Medulla oblongata (tissue), 1 donor: ENCODE data around the gene NUP133.
"Not testable (repeated sequence)": the region's sequence is repeated elsewhere in the genome, so short reads cannot be mapped to it uniquely, and the experiment has no call there.

Source experiments
- DNase-seq: peaks from one replicate; pipeline ENCODE4 v3.0.0-alpha.2; 2015; ENCODE audit errors: extremely low spot score

NUP133 gene

GRCh38 chr1:229509576-229509975 is 1.4 kb upstream of the NUP133 start:
- DNase-seq, result no peak

GRCh38 chr1:229508823-229509337 is 739 bp upstream of the NUP133 start:
- DNase-seq, result no peak

GRCh38 chr1:229507502-229507901 is 639 bp downstream of the NUP133 start:
- DNase-seq, result no peak

GRCh38 chr1:229506633-229507032 is 1.5 kb downstream of the NUP133 start:
- no peak for DNase-seq

GRCh38 chr1:229495782-229496181 is 12.4 kb downstream of the NUP133 start:
- no peak for DNase-seq

GRCh38 chr1:229487181-229487580 is 21.0 kb downstream of the NUP133 start:
- no peak for DNase-seq

- DNase-seq, result no peak
These were observed 22.8 kb downstream of the NUP133 start for GRCh38 chr1:229485318-229485717.

GRCh38 chr1:229482511-229482910 is 25.6 kb downstream of the NUP133 start:
- DNase-seq, result no peak

- no peak for DNase-seq
These were observed 27.6 kb downstream of the NUP133 start for GRCh38 chr1:229480495-229480894.

- no peak for DNase-seq
These were observed 28.3 kb downstream of the NUP133 start for GRCh38 chr1:229479660-229480399.

GRCh38 chr1:229478852-229479251 is 29.3 kb downstream of the NUP133 start:
- DNase-seq, result no peak

GRCh38 chr1:229475859-229476258 is 32.3 kb downstream of the NUP133 start:
- not testable (repeated sequence) for DNase-seq

GRCh38 chr1:229474509-229474908 is 33.6 kb downstream of the NUP133 start:
- DNase-seq, result no peak

GRCh38 chr1:229471175-229471574 is 37.0 kb downstream of the NUP133 start:
- DNase-seq, result no peak

GRCh38 chr1:229470406-229471043 is 37.6 kb downstream of the NUP133 start:
- DNase-seq, result no peak

- DNase-seq, result no peak
These were observed 41.3 kb downstream of the NUP133 start for GRCh38 chr1:229466887-229467286.

GRCh38 chr1:229464672-229465071 is 43.5 kb downstream of the NUP133 start:
- DNase-seq, result no peak

- peak; percentile 50 for DNase-seq
These were observed 47.0 kb downstream of the NUP133 start for GRCh38 chr1:229461032-229461668.

GRCh38 chr1:229459815-229460214 is 48.3 kb downstream of the NUP133 start:
- DNase-seq, result no peak

GRCh38 chr1:229457436-229457835 is 50.7 kb downstream of the NUP133 start:
- no peak for DNase-seq

- DNase-seq, result no peak
These were observed 52.1 kb downstream of the NUP133 start for GRCh38 chr1:229456016-229456415.

GRCh38 chr1:229454056-229454455 is 54.1 kb downstream of the NUP133 start:
- no peak for DNase-seq
